ENCODE measurements around the gene STIM1.

Gene STIM1

DNA sequence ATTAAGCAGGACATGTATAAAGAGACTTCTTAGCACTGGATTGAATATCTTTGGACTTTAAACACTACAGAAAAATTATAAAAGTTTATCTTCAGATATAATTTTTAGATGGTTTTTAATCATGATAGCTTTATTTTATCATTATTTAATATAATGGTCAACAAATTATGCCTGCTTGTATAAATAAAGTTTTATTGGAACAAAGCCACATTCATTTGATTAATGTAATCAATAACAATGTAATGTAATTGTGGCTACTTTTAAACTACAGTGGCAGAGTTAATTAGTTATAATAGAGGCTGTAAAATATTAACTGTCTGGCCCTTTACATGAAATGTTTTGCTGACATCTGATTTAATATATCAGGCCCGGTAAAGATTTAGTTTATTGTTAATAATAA lies 70.0 kb downstream of the STIM1 start:
- DNase-seq = no peak

DNA sequence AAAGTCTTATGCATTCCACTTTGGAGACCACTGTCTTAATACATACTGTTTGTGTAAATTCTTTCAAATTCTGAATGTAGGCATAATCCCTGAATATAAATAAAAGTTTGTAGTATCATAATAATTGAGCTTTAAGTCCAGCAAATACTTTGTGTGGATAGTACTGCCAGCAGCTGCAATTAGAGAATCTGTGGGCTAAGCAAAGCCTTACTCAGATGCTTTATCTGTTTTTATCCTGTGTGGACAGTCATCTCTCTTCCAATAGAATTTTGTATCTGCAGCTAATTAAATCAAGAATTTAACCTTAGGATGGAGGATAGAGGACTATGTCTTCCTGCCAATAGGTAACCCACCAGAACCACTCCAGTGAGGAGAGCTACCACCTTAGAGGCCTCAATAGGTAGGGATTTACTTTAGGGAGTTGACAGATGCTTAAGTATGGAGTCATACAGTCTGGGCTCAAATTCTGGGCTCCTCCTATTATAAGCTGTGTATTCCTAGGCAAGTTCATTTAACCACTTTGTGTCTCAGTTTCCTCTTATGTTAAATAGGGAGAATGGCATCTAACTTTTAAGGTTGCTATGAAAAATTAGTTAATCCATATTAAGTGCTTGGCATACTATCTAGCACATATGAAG lies 71.1 kb downstream of the STIM1 start:
- no peak for DNase-seq

DNA sequence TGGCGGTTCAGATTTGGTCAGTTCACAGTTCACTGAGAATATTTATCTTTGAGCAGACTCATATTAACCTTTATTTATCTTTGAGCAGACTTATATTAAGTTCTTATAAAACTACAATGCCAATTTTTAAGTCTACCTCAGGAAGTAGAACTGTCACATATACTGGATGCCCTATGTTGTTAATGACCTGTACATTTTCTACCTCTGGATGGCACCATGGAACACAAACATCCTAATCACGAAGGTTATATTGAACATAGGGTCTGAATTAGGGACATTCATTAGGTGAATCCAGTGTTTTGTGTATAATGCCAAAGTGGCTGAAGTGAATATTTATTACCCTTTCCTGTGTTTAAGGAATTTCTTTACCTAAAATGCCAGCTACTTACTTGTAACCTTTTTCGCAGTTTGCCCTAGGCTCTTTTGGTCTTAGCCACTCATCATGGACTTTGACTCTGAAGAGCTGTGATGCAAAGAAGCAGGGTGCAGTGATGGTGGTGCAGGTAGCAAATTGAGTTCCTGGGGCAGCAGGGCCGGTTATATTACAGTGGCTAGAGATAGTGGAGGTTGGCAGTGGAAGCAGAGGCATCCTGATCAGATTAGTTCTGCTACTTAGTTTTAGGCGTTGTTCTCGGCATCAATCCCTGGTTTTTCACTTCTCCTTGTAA lies 71.8 kb downstream of the STIM1 start:
- no peak for DNase-seq

DNA sequence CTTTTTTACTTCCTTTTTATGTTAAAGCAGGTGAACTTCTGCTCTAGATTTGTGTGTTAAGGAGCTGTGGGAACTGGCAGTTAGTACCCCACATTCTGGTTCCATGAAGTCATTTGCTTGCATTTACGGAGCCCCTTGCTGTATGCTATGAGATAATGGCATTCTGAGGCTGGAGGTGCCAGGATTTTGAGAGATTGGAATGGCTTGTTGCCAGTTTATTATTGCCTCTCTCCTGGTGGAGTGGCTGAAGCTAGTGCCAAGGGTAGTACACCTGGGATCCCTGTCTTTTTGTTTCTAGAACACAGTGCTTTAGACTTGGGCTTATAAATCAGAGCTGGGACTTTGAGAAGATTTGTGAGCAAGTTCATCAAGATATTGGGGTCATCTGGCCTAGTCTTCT lies 73.8 kb downstream of the STIM1 start:
- no peak for DNase-seq

DNA sequence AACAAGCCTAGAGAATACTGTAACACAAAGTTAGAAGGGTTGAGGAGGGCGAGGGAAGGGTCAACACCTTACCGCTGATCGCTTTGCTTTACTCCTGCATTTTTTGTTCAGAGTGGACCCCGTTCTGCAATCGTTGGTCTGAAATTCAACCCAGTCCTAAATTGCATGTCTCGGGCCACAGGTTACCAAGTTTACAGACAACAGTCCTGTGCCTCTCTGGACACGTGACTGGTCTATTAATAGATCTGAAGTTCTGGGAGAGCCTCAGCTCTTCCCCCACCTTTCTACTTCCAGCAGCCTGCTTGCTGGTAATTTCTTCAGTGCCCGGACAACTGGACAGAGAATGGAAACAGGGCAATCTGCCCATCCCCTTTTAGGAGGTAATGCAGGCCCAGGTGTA lies 74.2 kb downstream of the STIM1 start:
- no peak for DNase-seq

DNA sequence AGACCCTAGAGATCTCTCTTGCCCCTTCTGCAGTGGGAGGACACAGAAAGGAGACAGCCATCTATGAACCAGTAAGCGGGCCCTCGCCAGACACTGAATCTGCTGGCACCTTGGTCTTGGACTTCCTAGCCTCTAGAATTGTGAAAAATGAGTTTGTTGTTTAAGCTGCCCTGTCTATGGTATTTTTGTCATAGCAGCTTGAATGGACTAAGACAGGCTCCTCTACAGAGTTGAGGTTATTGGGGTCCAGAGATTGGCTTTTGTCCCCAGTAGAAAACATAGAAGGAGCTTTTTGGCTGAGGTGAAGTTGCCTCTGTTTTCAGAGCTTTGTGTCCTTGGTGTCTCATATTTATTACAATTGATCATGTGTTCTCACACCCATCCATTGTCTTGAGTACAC lies 77.2 kb downstream of the STIM1 start:
- no peak for DNase-seq

DNA sequence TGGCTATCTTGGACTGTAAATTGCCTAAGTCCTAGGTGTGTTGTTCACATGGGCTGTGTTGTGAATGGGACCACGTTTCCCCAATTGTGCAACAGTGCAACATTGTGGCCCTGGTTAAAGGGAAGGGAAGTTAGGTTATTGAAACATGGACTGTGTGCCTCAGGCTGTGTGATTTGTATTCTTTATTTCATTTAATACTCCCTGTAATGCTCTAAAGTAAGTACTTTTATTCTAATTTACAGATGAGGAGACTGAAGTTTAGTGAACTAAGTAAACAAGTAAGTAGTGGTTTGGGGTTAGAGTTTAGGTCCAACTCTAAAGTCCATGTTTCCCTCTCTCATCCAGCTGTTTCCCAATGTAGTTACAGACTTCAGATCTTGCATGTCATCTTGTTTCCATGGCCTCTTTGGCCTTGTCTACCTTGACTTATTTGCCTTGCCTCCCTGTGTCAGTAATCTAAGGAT lies 77.7 kb downstream of the STIM1 start:
- DNase-seq = no peak

DNA sequence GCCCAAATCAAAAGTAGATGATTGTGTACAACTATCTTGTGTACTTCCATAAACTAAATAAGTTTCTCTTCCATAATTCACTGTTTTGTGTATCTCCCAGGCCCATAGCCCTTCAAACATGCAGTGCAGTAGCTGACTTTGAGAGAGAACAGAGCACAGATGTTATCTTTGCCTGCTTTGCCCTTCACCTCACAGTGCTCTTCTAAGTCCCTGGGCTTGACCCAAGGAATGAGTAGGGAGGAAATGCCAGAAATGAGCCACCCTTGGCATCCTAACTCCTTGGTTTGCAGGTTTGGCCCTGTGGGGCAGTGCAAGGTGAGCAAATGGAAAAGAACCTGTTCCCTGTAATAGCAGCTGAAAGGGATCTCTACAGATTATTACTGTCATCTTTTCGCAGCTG lies 79.2 kb downstream of the STIM1 start:
- DNase-seq = no peak

DNA sequence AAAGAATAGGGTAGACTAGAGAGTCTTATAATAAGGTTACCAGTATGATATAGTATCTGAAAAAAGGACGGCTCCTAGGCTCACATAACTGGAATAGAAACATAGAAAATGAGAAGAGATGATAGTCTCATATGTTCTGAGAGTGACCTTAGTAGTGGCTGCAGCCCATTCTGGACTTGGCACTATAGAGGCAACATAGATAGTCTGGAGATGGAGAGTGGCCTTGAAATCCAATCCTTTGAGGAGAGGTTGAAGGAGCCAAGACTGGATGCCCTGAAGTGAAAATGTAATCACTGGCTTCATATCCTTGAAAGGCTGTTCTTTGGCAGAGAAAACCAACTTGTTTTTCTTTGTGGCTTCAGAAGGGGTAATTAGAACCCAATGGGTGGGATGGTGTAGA lies 81.1 kb downstream of the STIM1 start:
- DNase-seq = no peak

DNA sequence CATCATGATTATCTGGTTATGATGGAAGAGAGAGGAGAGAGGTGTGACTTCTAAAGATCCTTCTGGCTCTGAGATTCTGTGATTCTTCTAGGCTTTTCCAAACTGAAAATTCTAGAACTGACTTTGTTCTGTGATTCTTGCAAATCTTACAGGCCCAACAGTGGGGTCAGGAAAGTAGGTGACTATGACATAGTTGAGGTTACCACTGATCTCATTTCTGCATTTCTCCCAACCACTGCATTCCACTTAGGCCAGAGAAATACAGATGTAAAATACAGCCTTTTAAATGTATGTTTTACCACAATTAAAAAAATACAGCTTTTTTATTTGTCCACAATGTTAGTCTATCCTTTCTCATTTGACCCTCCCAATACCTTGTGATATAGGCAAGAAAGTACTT lies 83.7 kb downstream of the STIM1 start:
- no peak for DNase-seq

DNA sequence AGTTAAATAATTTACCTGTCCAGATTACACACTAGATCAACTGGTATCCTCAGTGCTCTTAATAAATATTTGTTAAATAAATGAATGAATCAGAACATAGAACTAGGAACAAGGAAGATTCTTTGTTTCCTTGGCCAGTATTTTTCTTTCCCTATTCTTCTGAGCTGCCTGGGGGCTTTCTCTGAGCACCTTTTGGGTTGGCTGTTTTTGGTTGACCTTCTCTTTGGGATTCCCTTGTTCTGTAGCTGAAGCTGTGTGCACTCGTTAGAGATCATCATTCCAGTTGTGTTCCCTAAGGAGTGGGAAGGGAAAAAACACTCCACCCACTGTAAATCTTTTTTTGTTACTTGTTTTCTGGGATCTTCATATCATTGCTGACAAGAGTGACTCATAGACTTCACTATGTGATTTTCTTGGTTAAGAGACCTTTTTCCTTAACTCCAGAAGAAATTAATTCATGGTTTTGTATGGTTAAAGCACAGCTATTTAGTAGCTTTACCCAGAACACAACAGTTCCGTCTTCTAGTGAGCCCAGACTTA lies 84.3 kb downstream of the STIM1 start:
- no peak for DNase-seq

DNA sequence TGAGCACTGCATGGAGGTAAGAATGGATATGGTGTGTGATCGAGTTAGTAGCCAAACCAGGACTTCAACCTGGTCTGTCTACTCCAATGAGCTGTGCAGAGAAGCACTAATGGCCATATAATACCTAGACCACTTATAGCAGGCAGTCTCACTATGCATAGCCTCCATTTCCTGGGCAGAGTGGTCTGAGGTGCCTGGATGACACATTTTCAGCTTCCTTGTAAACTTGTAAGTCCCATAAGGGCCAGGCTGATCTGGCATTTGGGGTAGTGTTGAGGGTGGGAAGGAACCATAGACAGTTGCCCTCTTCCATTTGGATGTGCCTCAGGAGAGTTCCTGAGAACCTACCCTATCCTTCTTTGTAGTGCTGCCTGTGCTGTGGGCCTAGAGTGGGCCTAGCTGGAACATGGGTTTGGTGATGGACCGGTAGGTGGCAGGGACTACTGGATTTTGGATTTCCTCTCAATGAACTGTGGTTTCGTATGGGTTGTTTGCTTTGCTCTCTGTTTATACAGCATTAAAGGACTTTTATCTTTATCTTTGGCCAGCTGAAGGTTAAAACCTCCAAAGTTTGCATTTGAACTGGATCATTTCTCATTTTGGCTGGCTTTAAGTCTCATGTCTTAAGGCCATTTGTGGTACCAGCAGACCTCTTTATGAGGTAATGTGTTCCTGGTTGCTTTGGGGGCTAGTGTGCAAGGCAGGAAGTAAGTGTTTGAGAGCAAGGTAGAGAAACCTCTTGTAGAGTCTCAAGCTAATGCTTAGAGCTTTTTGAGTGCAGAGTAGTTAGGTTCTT lies 86.9 kb downstream of the STIM1 start:
- DNase-seq = no peak

DNA sequence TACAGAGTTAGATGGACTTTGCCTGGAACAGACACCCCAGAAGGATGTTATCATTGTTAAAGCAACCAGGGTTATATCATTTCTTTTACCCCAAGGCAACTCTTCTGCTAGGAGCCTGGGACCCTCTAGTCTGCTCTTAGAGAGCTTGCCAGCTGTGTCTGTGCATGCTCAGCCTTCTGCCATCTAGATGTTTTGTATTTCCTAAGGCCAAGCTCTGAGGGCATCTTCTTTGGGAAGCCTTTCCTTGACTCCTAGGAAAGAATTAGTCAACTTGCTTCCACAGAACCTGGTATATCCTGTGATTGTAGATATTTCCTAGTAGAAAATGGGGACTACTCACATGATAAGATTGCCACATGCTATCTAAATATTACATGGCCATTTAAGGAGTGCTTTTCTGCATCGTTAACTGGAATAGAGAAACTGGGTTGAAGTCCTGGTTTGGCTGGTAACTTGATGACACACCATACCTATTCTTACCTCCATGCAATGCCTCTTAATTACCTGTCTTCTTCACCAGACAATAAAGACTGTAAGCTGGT lies 87.6 kb downstream of the STIM1 start:
- no peak for DNase-seq

DNA sequence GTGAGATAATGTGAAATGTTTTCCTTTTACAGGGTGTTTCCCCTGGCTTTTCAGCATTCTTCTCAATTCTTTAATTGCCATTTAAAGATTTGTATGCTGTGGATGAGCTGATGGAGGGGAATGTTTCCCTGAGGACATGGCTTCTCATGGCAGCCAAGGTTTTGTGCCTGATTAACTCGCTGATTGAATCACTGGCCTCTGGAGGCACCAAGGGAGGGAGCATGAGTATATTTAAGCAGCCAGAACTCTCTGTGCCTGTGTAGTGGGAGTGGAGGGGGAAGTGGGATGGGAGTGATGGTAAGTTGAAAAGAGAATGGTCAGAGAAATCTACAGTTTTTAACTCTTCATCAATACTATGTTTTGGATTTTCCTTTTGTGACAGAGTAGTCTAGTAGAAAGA lies 88.7 kb downstream of the STIM1 start:
- peak; percentile 62 for DNase-seq

DNA sequence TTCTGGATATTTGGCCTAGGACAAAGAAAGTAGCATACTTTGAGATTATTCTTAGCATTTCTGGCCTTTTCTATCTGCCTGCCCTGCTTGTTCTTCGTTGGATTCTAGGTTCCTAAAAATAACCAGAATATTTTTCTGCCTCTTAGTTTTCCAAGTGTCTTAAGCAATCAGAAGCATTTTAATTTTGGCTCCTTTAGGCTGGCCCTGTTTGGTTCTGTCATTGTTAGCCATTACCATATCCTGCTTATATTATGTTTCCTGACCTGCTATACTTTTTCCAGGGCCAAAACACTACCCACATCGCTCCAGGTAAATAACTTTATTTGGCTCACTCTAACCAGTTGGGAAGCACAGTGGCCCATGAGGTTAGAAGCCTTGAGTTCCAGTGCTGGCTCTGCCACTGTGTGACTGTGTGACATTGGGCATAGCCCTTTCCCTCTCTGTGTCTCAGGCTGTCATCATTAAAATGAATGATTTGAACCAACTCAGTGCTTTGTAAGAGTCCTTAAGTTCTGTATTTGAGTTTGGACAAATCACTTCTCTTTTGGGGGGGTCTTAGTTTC lies 91.1 kb downstream of the STIM1 start:
- no peak for DNase-seq

DNA sequence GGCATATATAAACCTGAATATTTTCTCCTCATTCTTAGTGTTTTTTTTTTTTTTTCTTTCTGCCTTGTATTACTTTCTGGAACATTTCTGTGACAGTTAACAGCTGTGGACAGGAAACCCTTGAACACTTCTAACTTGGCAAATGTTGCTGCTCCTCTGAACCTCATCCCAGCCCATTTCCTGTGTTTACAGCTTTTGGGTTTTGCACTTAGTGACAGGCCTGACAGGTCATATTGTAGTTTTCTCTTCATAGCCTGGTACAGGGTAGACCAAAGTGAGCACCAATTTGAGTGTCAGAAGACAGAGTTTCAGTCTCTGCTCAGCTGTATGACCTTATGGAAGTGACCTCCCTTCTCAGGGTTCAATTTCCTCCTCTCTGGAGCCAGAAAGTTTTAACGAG lies 91.6 kb downstream of the STIM1 start:
- no peak for DNase-seq

DNA sequence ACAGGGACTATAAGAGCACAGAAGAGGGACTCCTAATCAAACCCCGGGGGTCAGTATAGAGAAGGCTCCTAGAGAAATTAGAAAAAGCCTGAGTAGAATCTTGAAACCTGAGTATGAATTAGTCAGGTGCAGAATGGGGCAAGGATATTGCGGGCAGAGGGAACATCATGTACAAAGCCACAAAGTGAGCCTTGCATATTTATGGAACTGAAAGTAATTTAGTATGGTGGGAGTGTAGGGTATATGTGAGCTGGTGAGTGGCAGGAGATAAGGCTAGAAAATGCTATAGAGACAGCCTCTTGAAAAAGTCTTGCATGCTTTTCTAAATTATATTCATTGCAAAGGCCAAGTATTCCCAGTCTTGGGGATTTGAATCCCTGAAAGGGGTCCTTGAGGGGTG lies 93.7 kb downstream of the STIM1 start:
- DNase-seq = no peak

DNA sequence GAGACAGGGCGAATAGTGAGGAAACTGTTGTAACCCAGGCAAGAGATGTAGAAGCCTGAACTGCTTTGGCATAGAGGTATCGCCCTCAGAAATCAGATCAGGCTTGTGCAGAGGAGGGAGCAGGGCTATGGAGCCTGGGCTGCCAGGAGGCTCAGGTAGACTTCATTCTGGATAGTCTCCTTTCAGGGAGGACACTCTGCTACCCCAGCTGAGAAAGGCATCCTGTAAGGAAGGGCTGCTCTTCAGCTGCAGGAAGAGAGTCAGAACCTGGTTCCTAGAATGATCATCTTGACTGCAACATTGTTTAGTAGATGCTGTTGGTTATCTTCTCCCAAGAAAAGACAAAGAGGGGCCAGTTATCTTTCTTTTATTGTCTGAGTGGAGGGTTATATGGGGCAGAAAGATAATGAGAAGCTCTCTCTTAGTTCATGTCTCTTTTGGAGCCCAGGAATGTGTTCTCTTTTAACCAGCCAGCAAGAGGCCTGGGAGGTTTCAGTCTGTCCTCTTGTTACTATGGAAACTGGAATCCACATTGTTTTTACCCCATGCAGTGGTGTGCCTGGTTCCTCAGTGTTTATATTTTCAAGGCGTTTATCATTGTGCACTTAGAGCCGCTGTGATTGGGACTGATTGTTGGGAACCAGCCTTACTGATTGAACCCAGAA lies 95.7 kb downstream of the STIM1 start:
- no peak for DNase-seq

DNA sequence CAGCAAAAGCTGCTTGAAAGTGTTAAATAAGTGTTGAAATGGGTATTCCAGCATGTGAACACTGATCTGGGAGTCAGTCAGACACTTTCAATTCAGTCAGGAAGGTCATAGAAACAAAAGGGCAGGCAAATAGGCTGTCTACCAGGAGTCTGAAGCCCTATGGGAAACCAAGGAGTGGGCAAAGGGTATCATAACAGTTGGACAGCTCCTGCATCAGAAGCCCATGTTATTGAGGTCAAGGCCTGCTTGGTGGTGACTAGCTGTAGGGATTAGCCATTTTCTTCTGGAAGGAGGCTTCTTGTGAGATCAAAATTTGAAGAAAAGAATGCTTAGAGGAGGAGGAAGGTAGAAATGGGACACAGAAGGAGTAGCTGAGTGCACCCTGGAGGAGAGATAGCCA lies 97.3 kb downstream of the STIM1 start:
- DNase-seq = no peak

DNA sequence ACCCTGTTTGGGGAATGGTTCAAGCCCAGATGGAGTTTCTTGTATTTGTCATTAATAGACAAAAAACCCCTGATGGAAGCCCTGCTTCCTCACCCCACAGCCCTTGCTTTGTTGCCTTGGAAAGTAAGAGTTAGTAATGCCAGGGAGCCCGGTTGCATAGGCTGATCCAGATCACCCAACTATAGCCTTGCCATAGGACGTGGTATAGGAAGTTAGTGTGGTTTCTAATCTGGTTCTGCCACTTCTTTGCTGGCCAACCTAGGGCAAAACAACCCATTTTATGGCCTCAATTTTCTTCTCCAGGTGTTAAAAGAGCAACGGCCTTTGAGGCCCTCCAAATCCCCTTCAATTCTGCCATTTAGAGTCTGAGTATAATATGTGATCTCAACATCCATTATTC lies 97.9 kb downstream of the STIM1 start:
- no peak for DNase-seq

DNA sequence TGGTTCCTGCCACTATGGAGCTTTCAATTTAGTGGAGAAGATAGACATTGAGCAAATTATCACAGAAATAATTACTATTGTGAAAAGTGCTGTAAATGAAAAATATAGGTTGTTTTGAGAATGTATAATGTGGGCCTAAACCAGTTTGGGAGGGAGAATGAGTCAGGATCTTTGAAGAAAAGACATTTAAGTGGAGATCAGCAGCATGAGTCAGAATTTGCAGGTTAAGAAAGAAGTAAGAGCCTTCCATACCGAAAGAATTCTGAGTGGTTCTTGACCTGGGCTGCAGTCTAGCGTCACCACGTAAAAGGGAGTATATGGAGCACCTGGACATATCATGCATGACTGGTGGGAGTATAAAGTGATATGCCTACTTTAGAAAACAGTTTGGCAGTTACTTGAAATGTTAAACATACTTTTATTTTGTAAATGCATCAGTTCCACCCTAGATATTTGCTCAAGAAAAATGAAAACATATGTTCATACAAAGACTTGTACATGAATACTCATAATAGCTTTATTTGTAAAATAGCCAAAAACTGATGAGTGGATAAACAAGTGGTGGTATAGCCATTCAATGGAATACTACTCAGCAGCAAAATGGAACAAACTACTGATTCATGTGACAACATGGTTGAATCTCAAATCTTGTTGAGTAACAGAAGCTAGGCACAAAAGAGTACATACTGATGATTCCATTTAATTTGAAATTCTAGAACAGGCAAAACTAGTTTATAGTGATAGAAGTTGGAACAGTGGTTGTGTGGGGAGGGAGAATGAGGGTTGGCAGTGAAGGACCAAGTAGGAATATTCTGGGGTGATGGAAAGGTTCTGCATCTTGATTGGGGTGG lies 99.2 kb downstream of the STIM1 start:
- no peak for DNase-seq

DNA sequence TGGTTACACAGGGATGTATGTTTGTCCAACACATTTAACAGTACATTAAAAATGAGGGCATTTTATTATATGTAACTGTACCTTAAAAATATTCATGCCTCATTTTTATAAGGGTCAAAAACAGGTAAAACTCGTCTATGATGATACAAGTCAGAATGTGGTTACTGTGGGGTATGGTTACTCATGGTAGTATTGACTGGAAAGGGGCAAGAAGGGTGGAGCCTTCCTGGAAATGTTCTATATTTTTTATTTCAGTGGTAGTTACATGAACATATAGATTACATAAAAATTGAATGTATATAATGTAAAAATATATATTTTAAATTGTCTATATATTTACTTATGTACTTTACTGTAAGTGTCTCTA lies 99.8 kb downstream of the STIM1 start:
- DNase-seq = no peak
